RWPE2 (cell line): Measurements from ENCODE around the gene RIMKLB.
"Not testable (repeated sequence)": the region's sequence is repeated elsewhere in the genome, so short reads cannot be mapped to it uniquely, and the experiment has no call there.

Experiments
- ATAC-seq: fragments of 200-7000 bp; cut with Tn5 transposase; 3 replicates; pipeline ENCODE4 v1.9.1; 2021; ENCODE audit warnings: low read depth
- DNase-seq: peaks from one replicate; pipeline ENCODE4 v3.0.0-alpha.2; 2020; ENCODE audit warnings: low spot score
- H3K27ac ChIP-seq: fragments of 450-650 bp; 2 replicates; pipeline ENCODE4 v1.5.1; 2017; ENCODE audit warnings: mild to moderate bottlenecking; ENCODE audit not compliant: poor library complexity, severe bottlenecking
- H3K27me3 ChIP-seq: fragments of 250-450 bp; sonication (Bioruptor Pico); 2 replicates; pipeline ENCODE4 v1.5.1; 2021; ENCODE audit warnings: mild to moderate bottlenecking, moderate library complexity; ENCODE audit not compliant: insufficient read depth, poor library complexity, severe bottlenecking
- H3K36me3 ChIP-seq: fragments of 250-450 bp; sonication (Bioruptor Pico); 2 replicates; pipeline ENCODE4 v1.5.1; 2020; ENCODE audit warnings: low read depth, mild to moderate bottlenecking, moderate library complexity
- H3K4me1 ChIP-seq: fragments of 250-450 bp; sonication (Bioruptor Pico); 2 replicates; pipeline ENCODE4 v1.5.1; 2021; ENCODE audit warnings: mild to moderate bottlenecking, moderate library complexity; ENCODE audit not compliant: insufficient read depth, poor library complexity, severe bottlenecking
- H3K4me3 ChIP-seq: fragments of 250-450 bp; sonication (Bioruptor Pico); 2 replicates; pipeline ENCODE4 v1.5.1; 2021; ENCODE audit warnings: mild to moderate bottlenecking, moderate library complexity; ENCODE audit not compliant: severe bottlenecking
- H3K9me3 ChIP-seq: fragments of 250-450 bp; sonication (Bioruptor Pico); 2 replicates; pipeline ENCODE4 v1.5.1; 2021; ENCODE audit warnings: mild to moderate bottlenecking, moderate library complexity; ENCODE audit not compliant: severe bottlenecking
- CTCF ChIP-seq: fragments of 450-650 bp; IDR thresholded peaks from one replicate; pipeline ENCODE4 v1.5.1; 2017; ENCODE audit warnings: mild to moderate bottlenecking, moderate library complexity; ENCODE audit not compliant: poor library complexity, severe bottlenecking

RIMKLB gene

GRCh38 chr12:8793226-8793625 lies 95.4 kb downstream of the RIMKLB start:
- DNase-seq, H3K27me3 ChIP-seq, H3K9me3 ChIP-seq, H3K27ac ChIP-seq, ATAC-seq, H3K4me3 ChIP-seq, H3K36me3 ChIP-seq, H3K4me1 ChIP-seq: not testable (repeated sequence)

- H3K36me3 ChIP-seq, H3K9me3 ChIP-seq, H3K4me3 ChIP-seq, H3K27me3 ChIP-seq, ATAC-seq, H3K4me1 ChIP-seq, H3K27ac ChIP-seq, DNase-seq: not testable (repeated sequence)
These were observed 96.8 kb downstream of the RIMKLB start for GRCh38 chr12:8794611-8795010.

GRCh38 chr12:8796831-8797626 lies 99.2 kb downstream of the RIMKLB start:
- no peaks in the 10 kb centered on the region for H3K9me3 ChIP-seq
- no peak overlapping the region for H3K27ac ChIP-seq
- no peaks in the 10 kb centered on the region for H3K27me3 ChIP-seq
- DNase-seq (no peak), ATAC-seq (no peak)
- no peak for TF ChIP-seq CTCF
- H3K4me3 ChIP-seq = no peak overlapping the region
- no peaks in the 10 kb centered on the region for H3K4me1 ChIP-seq
- H3K36me3 ChIP-seq = no peaks in the 10 kb centered on the region

GRCh38 chr12:8801213-8801612 lies 103.4 kb downstream of the RIMKLB start:
- H3K9me3 ChIP-seq, H3K36me3 ChIP-seq, H3K4me1 ChIP-seq, H3K27me3 ChIP-seq, ATAC-seq, H3K4me3 ChIP-seq, DNase-seq, H3K27ac ChIP-seq: not testable (repeated sequence)

- H3K27ac ChIP-seq, H3K36me3 ChIP-seq, H3K4me3 ChIP-seq, H3K9me3 ChIP-seq, H3K27me3 ChIP-seq, DNase-seq, ATAC-seq, H3K4me1 ChIP-seq: not testable (repeated sequence)
These were observed 107.0 kb downstream of the RIMKLB start for GRCh38 chr12:8804833-8805232.

GRCh38 chr12:8805487-8805886 lies 107.7 kb downstream of the RIMKLB start:
- not testable (repeated sequence) for ATAC-seq, H3K27me3 ChIP-seq, H3K36me3 ChIP-seq, H3K4me3 ChIP-seq, H3K27ac ChIP-seq, H3K9me3 ChIP-seq, DNase-seq, H3K4me1 ChIP-seq

GRCh38 chr12:8807084-8807483 lies 109.3 kb downstream of the RIMKLB start:
- not testable (repeated sequence) for H3K4me1 ChIP-seq, H3K9me3 ChIP-seq, H3K27me3 ChIP-seq, DNase-seq, H3K4me3 ChIP-seq, H3K36me3 ChIP-seq, ATAC-seq, H3K27ac ChIP-seq

- not testable (repeated sequence) for H3K36me3 ChIP-seq, H3K4me1 ChIP-seq, ATAC-seq, DNase-seq, H3K4me3 ChIP-seq, H3K9me3 ChIP-seq, H3K27ac ChIP-seq, H3K27me3 ChIP-seq
These were observed 112.3 kb downstream of the RIMKLB start for GRCh38 chr12:8810112-8810511.
